ACC112 (cell line): ENCODE data around the gene NDUFV1.
A peak's percentile ranks its signal among the peaks of the same experiment; 100 is the strongest.

Experiments used
- H2AFZ ChIP-seq: fragments of 200-600 bp; sonication (generic); one replicate; pipeline ENCODE4 v1.6.0; 2017; ENCODE audit warnings: antibody characterized with exemption, low read length; ENCODE audit not compliant: unreplicated experiment
- H3K27ac ChIP-seq: fragments of 200-600 bp; sonication (generic); 2 replicates; pipeline ENCODE4 v1.5.1; 2014; ENCODE audit warnings: low read depth, mild to moderate bottlenecking, antibody characterized with exemption, low read length, moderate library complexity
- H3K27me3 ChIP-seq: fragments of 200-600 bp; sonication (generic); 2 replicates; pipeline ENCODE4 v1.6.1; 2014; ENCODE audit warnings: mild to moderate bottlenecking, antibody characterized with exemption, low read length, moderate library complexity, mixed read lengths; ENCODE audit not compliant: insufficient read depth
- H3K36me3 ChIP-seq: fragments of 200-600 bp; sonication (generic); 2 replicates; pipeline ENCODE4 v1.6.1; 2016; ENCODE audit warnings: mild to moderate bottlenecking, antibody characterized with exemption, low read length, moderate library complexity, mixed read lengths; ENCODE audit not compliant: insufficient read depth
- H3K4me1 ChIP-seq: fragments of 200-600 bp; sonication (generic); one replicate; pipeline ENCODE4 v1.6.1; 2016; ENCODE audit warnings: low read length, mixed read lengths; ENCODE audit not compliant: insufficient read depth, unreplicated experiment, control insufficient read depth
- H3K4me3 ChIP-seq: fragments of 200-600 bp; sonication (generic); 2 replicates; pipeline ENCODE4 v1.5.1; 2014; ENCODE audit warnings: mild to moderate bottlenecking, low read depth, low read length
- H3K79me2 ChIP-seq: fragments of 200-600 bp; sonication (generic); one replicate; pipeline ENCODE4 v1.6.0; 2016; ENCODE audit warnings: low read length; ENCODE audit not compliant: control insufficient read depth, unreplicated experiment, insufficient read depth

NDUFV1 gene

DNA sequence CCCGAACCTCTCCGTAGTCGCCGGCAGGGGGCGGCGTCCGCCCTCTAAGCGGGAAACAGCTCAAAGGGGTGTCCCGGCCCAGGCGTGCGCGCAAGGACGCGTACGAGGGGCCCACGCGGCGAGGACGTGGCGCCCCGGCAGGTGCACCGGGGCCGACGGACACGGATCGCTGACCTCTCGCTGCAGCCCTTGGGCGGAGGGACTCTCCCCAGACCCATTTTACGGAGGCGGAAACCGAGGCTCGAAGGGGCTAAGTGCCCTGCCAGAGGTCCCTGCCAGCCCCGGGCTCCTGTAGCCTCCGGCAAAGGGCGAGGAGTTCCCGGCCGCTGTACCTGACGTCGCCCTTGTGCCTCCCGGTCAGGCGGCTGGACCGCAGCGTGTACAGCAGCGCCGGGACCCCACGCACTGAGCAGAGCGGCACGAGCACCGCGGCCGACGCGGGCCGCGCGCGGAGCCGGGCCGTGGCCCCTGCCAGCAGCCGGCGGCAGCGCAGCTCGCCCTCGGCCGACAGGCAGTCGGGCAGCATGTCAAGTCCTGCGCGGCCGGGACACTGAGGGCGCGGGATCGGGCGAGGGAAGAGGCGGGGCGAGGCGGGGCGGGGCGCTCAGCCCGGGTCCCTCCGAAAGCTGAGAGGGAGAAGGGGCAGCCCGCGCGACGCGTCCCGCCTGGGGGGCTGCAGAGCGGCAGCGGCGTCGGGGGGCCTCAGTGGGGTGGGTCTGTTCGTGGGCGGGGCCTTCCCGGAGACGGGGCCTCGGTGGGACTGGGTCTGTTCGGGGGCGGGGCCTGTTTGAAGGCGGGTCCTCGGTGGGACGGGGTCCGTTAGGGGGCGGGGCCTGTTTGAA, 22.9 kb downstream of the NDUFV1 start, which contains the start of gene NUDT8:
Gene NUDT8 (minus strand): TSS at position 552 of the 842 bp plus-strand sequence. CDS start 26 bp downstream, at position 526.
- H3K79me2 ChIP-seq = no peaks in the 10 kb centered on the region
- H3K36me3 ChIP-seq = no peaks in the 10 kb centered on the region
- H3K27me3 ChIP-seq = no peaks in the 10 kb centered on the region
- H3K4me3 ChIP-seq = peak within 1 kb of the TSS; percentile 84
- H2AFZ ChIP-seq = peak within 1 kb of the TSS; percentile 92
- H3K27ac ChIP-seq = no peak within 1 kb of the TSS; the same call in 1 of the 2 replicates
- peaks cover 4% of the 10 kb centered on the region for H3K4me1 ChIP-seq

DNA sequence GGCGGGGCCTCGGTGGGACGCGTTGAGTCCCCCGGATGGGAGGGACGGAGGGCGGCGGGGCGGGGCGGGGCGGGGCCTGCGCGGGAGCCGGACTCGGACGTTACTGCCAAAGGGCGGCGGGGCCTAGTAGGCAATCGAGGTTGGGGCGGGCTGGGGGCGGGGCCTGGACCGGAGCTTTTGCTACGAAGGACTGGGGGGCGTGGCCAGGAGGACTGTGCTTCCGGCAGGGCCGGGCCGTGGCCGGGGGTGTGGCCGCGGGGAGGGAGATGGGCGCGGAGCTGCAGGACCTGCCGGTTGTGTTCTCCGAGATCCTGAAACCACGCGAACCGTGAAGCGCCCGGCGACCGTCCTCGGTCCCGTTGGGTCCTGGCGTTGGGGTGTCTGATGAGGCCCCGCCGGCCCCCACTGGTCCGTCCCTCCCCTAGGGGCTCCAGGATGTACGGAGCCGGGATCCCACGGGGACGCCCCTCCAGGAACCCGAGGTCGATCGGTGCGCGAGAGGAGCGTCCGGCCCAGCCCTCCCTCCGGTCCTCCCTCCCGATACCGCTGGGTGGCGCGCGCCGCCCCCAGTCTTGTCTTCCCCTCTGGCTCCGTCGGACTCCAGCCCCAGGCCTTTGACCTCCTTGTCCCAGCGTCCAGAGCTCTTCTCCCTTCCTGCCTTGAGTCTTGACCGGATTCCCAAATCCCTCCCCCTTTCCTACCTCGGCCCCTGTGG, 23.6 kb downstream of the NDUFV1 start:
- Histone ChIP-seq H3K27ac (no peak overlapping the region), H3K79me2 (no peaks in the 10 kb centered on the region), H3K27me3 (no peaks in the 10 kb centered on the region), H3K4me3 (peak overlapping the region; percentile 84), H2AFZ (peak overlapping the region; percentile 92), H3K4me1 (peaks cover 4% of the 10 kb centered on the region), H3K36me3 (no peaks in the 10 kb centered on the region)

DNA sequence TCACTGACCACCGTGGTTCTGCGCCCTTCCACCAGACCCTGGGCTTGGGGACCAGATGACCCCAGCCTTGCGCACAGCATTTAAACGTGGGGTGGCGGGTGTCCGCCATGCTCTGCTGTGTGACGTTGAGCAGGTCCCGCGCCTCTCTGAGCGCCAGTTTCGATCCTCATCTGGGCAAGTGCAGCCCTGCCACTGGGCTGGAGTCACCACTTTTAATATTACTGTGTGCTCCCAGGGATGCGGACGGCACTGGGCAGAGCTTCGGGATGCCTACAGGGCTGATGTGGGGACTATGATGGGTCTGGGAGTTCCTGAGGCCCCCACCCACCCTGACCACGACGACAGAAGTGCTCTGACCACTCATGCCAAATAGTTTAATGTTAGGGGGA, 24.2 kb downstream of the NDUFV1 start:
- Histone ChIP-seq H3K27me3 (no peaks in the 10 kb centered on the region), H3K79me2 (no peaks in the 10 kb centered on the region), H3K4me3 (peak overlapping the region; percentile 82), H3K36me3 (no peaks in the 10 kb centered on the region), H3K4me1 (peaks cover 4% of the 10 kb centered on the region), H3K27ac (no peak overlapping the region), H2AFZ (peak overlapping the region; percentile 92)

DNA sequence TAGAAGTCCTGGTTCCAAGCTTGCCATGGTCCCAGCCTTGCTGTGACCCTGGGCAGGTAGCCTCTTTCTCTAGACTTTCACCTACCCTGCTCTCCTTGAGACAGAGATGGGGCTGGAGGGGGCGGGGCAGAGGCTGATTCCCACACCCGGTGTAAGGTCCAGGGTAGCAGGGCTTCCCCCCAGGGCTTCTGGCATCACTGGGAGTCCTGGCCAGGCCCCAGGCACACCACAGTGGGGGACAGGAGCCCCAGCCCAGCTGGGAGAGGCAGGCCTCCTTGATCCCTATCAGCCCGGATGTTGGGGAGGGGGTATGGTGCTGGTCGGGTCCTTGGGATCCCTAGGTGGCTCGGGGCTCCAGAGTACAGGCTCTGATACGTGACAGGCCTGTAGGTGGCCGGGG, 24.7 kb downstream of the NDUFV1 start:
- H3K4me3 ChIP-seq = no peak overlapping the region; the same call in 1 of the 2 replicates
- no peaks in the 10 kb centered on the region for H3K79me2 ChIP-seq
- no peaks in the 10 kb centered on the region for H3K36me3 ChIP-seq
- H3K27ac ChIP-seq = no peak overlapping the region
- peaks cover 4% of the 10 kb centered on the region for H3K4me1 ChIP-seq
- no peaks in the 10 kb centered on the region for H3K27me3 ChIP-seq
- no peak overlapping the region for H2AFZ ChIP-seq

DNA sequence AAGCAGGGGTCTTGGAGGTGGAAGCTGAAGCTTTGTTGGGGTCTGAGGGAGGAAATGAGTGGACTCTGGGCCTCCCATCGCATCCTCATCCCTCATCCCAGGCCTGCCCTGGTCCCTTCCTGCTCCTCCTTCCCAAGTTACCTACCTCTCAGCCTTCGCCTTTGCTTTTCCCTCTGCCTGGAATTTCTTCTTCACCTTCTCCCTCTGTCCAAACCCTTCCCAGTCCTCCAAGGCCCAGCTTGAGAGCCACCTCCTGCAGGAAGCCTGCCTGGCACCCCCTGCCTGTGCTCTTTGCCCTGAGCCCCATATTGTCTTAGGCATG, 25.1 kb downstream of the NDUFV1 start:
- Histone ChIP-seq H3K27me3 (no peaks in the 10 kb centered on the region), H3K4me1 (peaks cover 4% of the 10 kb centered on the region), H2AFZ (no peak overlapping the region), H3K79me2 (no peaks in the 10 kb centered on the region), H3K27ac (no peak overlapping the region), H3K4me3 (no peak overlapping the region), H3K36me3 (no peaks in the 10 kb centered on the region)

DNA sequence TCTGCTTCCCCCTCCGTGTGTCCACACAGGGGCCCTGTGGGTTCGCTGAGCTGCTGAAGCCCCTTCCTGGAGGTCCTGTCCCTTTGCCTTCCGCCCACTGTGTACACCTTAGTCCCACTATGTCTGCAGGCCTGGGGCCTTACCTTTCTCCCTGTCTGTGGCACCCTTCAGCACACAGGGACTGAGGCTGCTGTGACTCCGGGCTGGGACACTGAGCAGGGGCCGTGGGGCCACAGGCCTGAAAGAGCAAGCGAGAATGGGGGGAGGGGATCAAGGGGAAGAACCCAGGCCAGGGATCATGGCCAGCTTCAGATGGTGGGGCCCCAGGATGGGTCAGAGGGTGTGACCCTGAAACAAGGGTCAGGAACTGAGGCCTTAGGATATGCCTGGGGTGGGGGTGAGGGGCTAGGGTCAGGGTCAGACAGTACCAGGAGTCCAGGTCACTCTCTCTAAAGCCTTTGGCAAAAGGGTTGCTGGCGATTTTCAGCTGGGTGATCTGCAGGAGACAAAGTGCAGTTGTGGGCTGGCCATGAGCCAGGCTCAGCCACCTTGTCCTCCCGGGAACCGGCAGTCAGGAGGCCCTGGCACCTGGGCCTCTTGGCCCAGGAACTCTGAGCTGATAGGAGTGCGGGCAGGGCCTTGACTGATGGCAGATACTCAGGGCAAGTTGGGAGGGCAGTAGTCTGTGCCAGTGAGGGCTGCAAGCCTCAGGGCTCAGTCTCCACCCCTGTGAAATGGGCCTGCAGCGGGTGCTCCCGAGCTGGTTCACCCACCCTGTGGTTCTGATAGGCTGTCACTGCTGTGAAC, 25.6 kb downstream of the NDUFV1 start:
- Histone ChIP-seq H3K4me3 (no peak overlapping the region), H3K27me3 (no peaks in the 10 kb centered on the region), H3K27ac (no peak overlapping the region), H3K4me1 (peaks cover 4% of the 10 kb centered on the region), H2AFZ (no peak overlapping the region), H3K36me3 (no peaks in the 10 kb centered on the region), H3K79me2 (no peaks in the 10 kb centered on the region)

DNA sequence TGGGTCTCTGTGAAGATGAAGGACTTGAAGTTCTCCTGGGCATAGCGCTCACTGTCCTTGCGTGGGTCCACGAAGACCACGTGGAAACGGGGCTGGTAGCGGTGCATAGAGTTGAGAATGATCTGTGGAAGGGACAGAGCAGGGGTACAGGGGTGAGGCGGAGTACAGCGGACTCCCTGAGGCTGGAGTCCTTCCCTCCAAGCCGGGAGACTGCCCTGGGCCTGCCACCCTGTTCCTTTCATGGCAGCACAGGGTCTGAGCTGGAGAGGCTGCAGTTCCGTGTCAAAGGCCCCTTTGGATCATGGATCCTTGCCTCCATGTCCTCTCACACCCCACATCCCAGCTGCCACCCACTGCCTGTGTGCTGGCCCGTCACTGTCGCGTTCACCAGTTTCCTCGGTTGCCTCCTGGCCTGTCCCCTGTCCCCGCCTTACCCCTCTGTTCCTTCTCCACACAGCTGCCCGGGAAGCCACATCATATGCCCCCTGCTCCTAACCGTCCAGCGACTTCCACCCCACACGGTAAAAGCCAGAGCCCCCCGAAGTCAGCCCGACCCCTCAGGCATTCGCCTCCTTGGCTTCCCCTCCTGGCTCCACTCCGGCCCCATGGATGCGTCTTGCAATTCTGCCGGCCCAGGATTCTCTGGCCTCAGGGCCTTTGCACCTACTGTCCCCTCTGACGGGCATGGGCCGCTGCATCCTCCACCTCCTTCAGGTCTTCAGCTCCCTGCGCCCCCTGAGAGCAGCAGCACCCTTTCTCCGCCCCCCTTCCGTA, 26.4 kb downstream of the NDUFV1 start:
- Histone ChIP-seq H3K27me3 (no peaks in the 10 kb centered on the region), H3K4me1 (peaks cover 4% of the 10 kb centered on the region), H3K36me3 (no peaks in the 10 kb centered on the region), H3K27ac (no peak overlapping the region), H3K4me3 (no peak overlapping the region), H3K79me2 (no peaks in the 10 kb centered on the region), H2AFZ (no peak overlapping the region)

DNA sequence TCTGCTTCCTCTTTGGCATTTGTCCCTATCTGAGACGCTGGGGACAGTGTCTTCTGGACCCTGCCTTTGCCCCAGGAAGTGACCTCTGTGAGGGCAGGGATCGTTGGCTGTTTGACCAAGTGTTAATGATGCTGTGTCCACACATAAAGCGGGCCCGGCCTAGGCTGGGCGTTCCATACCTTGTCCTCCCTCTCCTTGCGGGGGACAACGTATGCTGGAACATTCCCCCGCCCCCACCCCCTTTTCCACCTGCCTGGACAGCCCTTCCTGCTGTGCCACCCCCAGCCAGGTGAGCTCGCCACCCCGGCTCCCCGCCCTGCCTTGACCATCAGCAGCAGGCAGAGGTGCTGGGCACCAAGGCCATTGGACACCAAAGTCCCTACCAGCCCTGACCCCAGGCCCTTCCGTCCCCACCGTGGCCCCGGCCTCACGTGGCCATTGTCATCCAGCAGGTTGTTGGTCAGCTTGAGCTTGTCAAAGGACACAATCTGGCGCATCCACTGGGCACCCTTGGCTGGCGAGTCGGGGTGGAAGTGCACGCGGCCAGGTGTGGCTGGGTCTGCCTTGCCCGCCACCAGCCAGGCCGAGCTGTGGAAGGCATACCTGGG, 27.1 kb downstream of the NDUFV1 start:
- Histone ChIP-seq H3K27ac (no peak overlapping the region), H3K27me3 (no peaks in the 10 kb centered on the region; the same call in 1 of the 2 replicates), H3K4me3 (no peak overlapping the region), H2AFZ (no peak overlapping the region), H3K36me3 (no peaks in the 10 kb centered on the region), H3K79me2 (no peaks in the 10 kb centered on the region), H3K4me1 (peaks cover 4% of the 10 kb centered on the region)

DNA sequence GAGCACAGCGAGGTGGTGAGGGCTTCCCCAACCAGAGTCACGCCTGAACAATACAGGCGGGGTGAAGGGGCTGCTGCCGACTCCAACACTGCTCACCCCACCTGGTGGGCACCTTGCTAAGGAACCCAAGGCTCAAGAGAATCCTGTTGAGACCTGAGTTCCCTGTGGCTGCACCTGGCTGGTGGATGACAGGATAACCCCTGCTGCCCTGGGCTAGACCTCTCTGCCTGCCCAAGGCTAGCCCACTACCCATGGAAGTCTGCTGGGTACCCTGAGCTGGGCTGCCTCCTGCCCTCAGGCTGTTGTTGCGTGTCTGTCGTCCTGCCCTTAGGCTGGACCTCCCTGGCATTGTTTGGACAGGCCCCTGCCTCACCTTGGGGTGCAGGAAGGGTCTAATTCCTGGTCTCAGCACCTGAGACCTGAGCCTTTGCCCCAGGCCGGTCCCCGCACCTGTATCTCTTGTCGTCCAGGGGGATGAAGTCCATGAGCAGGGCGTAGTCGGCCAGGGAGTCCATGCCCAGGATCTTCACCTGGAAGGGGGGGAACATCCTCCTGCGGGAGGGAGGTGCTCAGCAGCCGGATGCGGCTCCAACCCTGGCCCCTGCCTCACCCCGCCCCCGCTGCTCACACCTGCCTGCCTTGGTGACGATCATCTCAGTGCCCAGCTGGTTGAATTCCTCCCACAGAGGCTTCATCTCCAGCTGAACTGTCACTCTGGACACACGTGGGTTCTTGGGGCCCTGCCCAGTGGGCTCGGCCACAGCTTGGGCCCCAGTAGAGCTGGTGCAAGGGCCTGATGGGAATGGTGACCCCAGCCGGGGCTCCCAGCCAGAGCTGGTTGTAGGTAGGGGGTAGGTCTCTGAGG, 27.9 kb downstream of the NDUFV1 start:
- H3K4me1 ChIP-seq = peaks cover 4% of the 10 kb centered on the region
- H3K4me3 ChIP-seq = no peak overlapping the region
- H3K27me3 ChIP-seq = peaks cover 2% of the 10 kb centered on the region
- H3K27ac ChIP-seq = no peak overlapping the region
- no peaks in the 10 kb centered on the region for H3K36me3 ChIP-seq
- H2AFZ ChIP-seq = no peak overlapping the region
- H3K79me2 ChIP-seq = no peaks in the 10 kb centered on the region
